Kidney epithelial cell (primary cell): ENCODE measurements around the gene RASL12. TPM values are rescaled to one million over a fixed set of nuclear protein-coding genes. Genes with fewer than 3 reads are reported as not detected.

Experiments used
- DNase-seq: peaks from one replicate; pipeline ENCODE4 v3.0.0-alpha.2; 2010; ENCODE audit warnings: low read depth
- H3K27me3 ChIP-seq: 2 replicates; pipeline ENCODE4 v1.6.0; 2011; ENCODE audit warnings: low read length; ENCODE audit not compliant: control insufficient read depth, insufficient read depth
- H3K36me3 ChIP-seq: 2 replicates; pipeline ENCODE4 v1.5.1; 2011; ENCODE audit warnings: low read length; ENCODE audit not compliant: control insufficient read depth, insufficient read depth
- H3K4me3 ChIP-seq: 2 replicates; pipeline ENCODE4 v1.5.1; 2011; ENCODE audit warnings: low read depth, mild to moderate bottlenecking, control low read depth, low read length
- CTCF ChIP-seq: IDR thresholded peaks from 2 replicates; pipeline ENCODE4 v1.5.1; 2011; ENCODE audit warnings: mild to moderate bottlenecking, moderate library complexity, low read length, control low read depth, inconsistent platforms; ENCODE audit not compliant: insufficient read depth, poor library complexity, severe bottlenecking
- total RNA-seq: library from RNA; depleted of rRNA; stranded (reverse); fragments of >200 nt; gene quantifications from 2 replicates; pipeline ENCODE4 v1.2.3, GENCODE V29; 2015

The RASL12 gene
- total RNA-seq, 1 donor from 2014 or later = 0.92 TPM

DNA sequence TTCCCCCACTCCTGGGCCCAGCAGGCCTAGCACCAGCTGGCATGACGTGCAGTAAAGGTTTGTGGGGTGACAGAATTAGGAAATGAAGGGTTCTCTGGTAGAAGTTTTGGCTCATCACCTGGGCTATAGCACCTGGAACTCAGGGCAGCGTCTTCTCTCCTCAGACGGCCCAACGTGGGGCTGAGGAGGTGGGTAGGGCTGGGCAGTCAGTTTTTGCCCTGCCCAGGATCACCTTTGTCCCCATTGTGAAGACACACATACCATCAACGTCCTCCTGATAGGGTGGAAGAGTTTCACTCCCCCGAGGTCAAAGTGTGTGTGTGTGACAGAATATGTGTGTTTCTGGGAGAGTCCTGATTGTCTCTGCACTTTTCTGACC is 20.8 kb upstream of the RASL12 start:
- TF ChIP-seq CTCF = no peak
- Histone ChIP-seq H3K27me3 (peaks cover 22% of the 10 kb centered on the region), H3K4me3 (no peak overlapping the region), H3K36me3 (no peaks in the 10 kb centered on the region)
- DNase-seq = no peak

DNA sequence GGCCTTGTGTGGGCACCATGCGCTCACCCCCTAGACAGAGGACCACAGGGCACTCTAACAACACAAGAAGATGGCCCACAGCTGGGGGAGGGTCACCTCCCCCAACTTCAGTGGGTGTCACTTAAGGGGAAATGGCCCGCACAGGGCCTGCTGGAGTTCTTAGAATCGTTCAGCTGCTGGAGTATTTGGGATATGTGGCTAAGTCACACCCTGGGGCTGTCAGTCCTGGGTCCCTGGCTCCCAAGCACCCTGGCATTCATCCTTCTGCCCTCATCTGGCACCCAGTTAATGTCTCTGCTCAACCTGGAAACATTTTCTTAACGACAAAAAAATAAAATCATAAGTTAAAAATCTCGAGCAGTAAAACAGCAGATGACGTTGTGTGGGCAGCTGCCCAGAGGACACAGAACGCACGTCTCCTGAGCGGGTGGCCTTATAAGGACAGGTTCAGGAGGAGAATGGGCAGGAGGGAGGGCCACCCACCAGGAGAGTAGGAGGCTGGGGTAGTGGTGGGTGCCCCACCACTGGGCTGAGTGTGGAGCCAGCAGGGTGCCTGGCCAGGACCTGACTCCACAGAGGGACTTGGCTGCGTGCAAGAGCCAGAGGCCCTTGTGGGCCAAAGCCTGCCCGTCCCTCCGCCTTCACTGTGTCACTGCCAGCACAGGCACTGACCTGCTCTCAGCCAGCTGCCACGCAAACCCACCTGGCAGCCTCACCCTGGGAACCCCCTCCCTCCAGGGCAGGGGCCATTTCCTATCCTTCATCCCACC is 20.3 kb upstream of the RASL12 start:
- Histone ChIP-seq H3K4me3 (no peak overlapping the region), H3K36me3 (no peaks in the 10 kb centered on the region), H3K27me3 (peaks cover 26% of the 10 kb centered on the region)
- DNase-seq = no peak
- TF ChIP-seq CTCF = no peak

GRCh38 chr15:65087411-65087810 is 19.6 kb upstream of the RASL12 start:
- DNase-seq = no peak
- H3K27me3 ChIP-seq = peaks cover 30% of the 10 kb centered on the region
- no peak for TF ChIP-seq CTCF
- no peak overlapping the region for H3K4me3 ChIP-seq
- no peaks in the 10 kb centered on the region for H3K36me3 ChIP-seq

GRCh38 chr15:65086680-65087111 is 18.9 kb upstream of the RASL12 start:
- Histone ChIP-seq H3K27me3 (peaks cover 31% of the 10 kb centered on the region), H3K36me3 (no peaks in the 10 kb centered on the region), H3K4me3 (no peak overlapping the region)
- DNase-seq = no peak
- peak; percentile 10 for TF ChIP-seq CTCF

- H3K36me3 ChIP-seq = no peaks in the 10 kb centered on the region
- H3K27me3 ChIP-seq = peaks cover 34% of the 10 kb centered on the region
- peak; percentile 65 for TF ChIP-seq CTCF
- no peak overlapping the region for H3K4me3 ChIP-seq
- no peak for DNase-seq
These were observed 18.3 kb upstream of the RASL12 start for GRCh38 chr15:65085990-65086679.
